OCI-LY3 (cell line): ENCODE results near the gene RAP2A.

Source experiments
- H2AFZ ChIP-seq: fragments of 200-600, 300-600 bp; shearing (Covaris generic); 2 replicates; pipeline ENCODE4 v1.6.0; 2014; ENCODE audit warnings: antibody characterized with exemption, low read depth, low read length
- H3K27ac ChIP-seq: fragments of 200-600, 300-600 bp; sonication (generic); 2 replicates; pipeline ENCODE4 v1.5.1; 2014; ENCODE audit warnings: mild to moderate bottlenecking, low read length, moderate library complexity, mixed read lengths
- H3K27me3 ChIP-seq: fragments of 200-600, 300-600 bp; sonication (generic); 2 replicates; pipeline ENCODE4 v1.6.1; 2014; ENCODE audit warnings: low read depth, low read length, mixed read lengths
- H3K36me3 ChIP-seq: fragments of 200-600, 300-600 bp; sonication (generic); replicated peaks from 2 replicates; pipeline ENCODE3; 2014; ENCODE audit warnings: low read depth, low read length, mixed read lengths
- H3K4me1 ChIP-seq: fragments of 300-600, 200-600 bp; sonication (generic); 2 replicates; pipeline ENCODE4 v1.6.1; 2014; ENCODE audit warnings: low read length, mixed read lengths
- H3K4me2 ChIP-seq: fragments of 200-600, 300-600 bp; sonication (generic); 2 replicates; pipeline ENCODE4 v1.6.1; 2014; ENCODE audit warnings: low read length, mixed read lengths
- H3K4me3 ChIP-seq: fragments of 300-600, 200-600 bp; sonication (generic); 2 replicates; pipeline ENCODE4 v1.5.1; 2014; ENCODE audit warnings: antibody characterized with exemption, mild to moderate bottlenecking, low read length, moderate library complexity
- H3K79me2 ChIP-seq: fragments of 300-600, 200-600 bp; shearing (Covaris generic); 2 replicates; pipeline ENCODE4 v1.6.1; 2014; ENCODE audit warnings: mild to moderate bottlenecking, low read length, mixed read lengths
- H3K9ac ChIP-seq: fragments of 300-600, 200-600 bp; shearing (Covaris generic); 2 replicates; pipeline ENCODE4 v1.6.0; 2014; ENCODE audit warnings: mild to moderate bottlenecking, low read length, moderate library complexity
- H3K9me3 ChIP-seq: fragments of 200-600, 300-600 bp; shearing (Covaris generic); 2 replicates; pipeline ENCODE4 v1.6.1; 2014; ENCODE audit warnings: low read length, mixed read lengths; ENCODE audit not compliant: insufficient read depth
- H4K20me1 ChIP-seq: fragments of 200-600, 300-600 bp; sonication (generic); 2 replicates; pipeline ENCODE4 v1.6.1; 2016; ENCODE audit warnings: low read length, mixed read lengths; ENCODE audit not compliant: insufficient read depth
- CTCF ChIP-seq: fragments of 200-600, 300-600 bp; sonication (generic); IDR thresholded peaks from 2 replicates; pipeline ENCODE4 v1.5.1; 2014; ENCODE audit warnings: antibody characterized with exemption, low read length, low read depth
- EZH2phosphoT487 ChIP-seq: fragments of 200-600 bp; shearing (Covaris generic); IDR thresholded peaks from 2 replicates; pipeline ENCODE4 v1.6.1; 2018; ENCODE audit warnings: antibody characterized with exemption, mixed run types, low read depth

The RAP2A gene

GRCh38 chr13:97390941-97391600 is 42.9 kb upstream of the RAP2A start:
- H3K9ac ChIP-seq = no peak overlapping the region
- H4K20me1 ChIP-seq = no peaks in the 10 kb centered on the region
- no peak overlapping the region for H3K27ac ChIP-seq
- H3K4me3 ChIP-seq = no peak overlapping the region
- H3K4me1 ChIP-seq = peaks cover 2% of the 10 kb centered on the region; the same call in 1 of the 2 replicates
- H2AFZ ChIP-seq = no peak overlapping the region
- H3K79me2 ChIP-seq = no peaks in the 10 kb centered on the region
- H3K4me2 ChIP-seq = no peak overlapping the region
- TF ChIP-seq EZH2phosphoT487 (no peak), CTCF (no peak)
- no peaks in the 10 kb centered on the region for H3K9me3 ChIP-seq
- H3K27me3 ChIP-seq = no peaks in the 10 kb centered on the region
- no peaks in the 10 kb centered on the region for H3K36me3 ChIP-seq

GRCh38 chr13:97392020-97392419 is 41.9 kb upstream of the RAP2A start:
- Histone ChIP-seq H4K20me1 (no peaks in the 10 kb centered on the region), H3K9ac (no peak overlapping the region), H3K9me3 (no peaks in the 10 kb centered on the region), H3K27me3 (no peaks in the 10 kb centered on the region), H3K4me1 (peaks cover 2% of the 10 kb centered on the region; the same call in 1 of the 2 replicates), H3K36me3 (no peaks in the 10 kb centered on the region), H2AFZ (no peak overlapping the region), H3K27ac (no peak overlapping the region), H3K4me2 (no peak overlapping the region), H3K4me3 (no peak overlapping the region), H3K79me2 (no peaks in the 10 kb centered on the region)
- TF ChIP-seq CTCF = no peak
- TF ChIP-seq EZH2phosphoT487 = no peak

- Histone ChIP-seq H3K4me1 (no peaks in the 10 kb centered on the region), H4K20me1 (no peaks in the 10 kb centered on the region), H2AFZ (no peak overlapping the region), H3K27ac (no peak overlapping the region), H3K4me2 (no peak overlapping the region), H3K36me3 (no peaks in the 10 kb centered on the region), H3K9me3 (no peaks in the 10 kb centered on the region), H3K4me3 (no peak overlapping the region), H3K79me2 (no peaks in the 10 kb centered on the region), H3K9ac (no peak overlapping the region), H3K27me3 (no peaks in the 10 kb centered on the region)
- TF ChIP-seq EZH2phosphoT487 = no peak
- TF ChIP-seq CTCF = no peak
Observed at GRCh38 chr13:97394542-97394941, 39.4 kb upstream of the RAP2A start.

- Histone ChIP-seq H3K36me3 (no peaks in the 10 kb centered on the region), H2AFZ (no peak overlapping the region), H3K27me3 (no peaks in the 10 kb centered on the region), H3K79me2 (no peaks in the 10 kb centered on the region), H3K27ac (no peak overlapping the region), H3K4me1 (no peaks in the 10 kb centered on the region), H3K4me3 (no peak overlapping the region), H3K9ac (no peak overlapping the region), H3K9me3 (no peaks in the 10 kb centered on the region), H4K20me1 (no peaks in the 10 kb centered on the region), H3K4me2 (no peak overlapping the region)
- TF ChIP-seq CTCF (no peak), EZH2phosphoT487 (no peak)
Observed at GRCh38 chr13:97395447-97396136, 38.4 kb upstream of the RAP2A start.
